Testis (tissue), 3 donors: Measurements from ENCODE around the gene KLHL28. TPM values are rescaled to one million over a fixed set of nuclear protein-coding genes. Genes with fewer than 3 reads are reported as not detected.

Source experiments
- DNase-seq: peaks from one replicate; pipeline ENCODE4 v3.0.0-alpha.2; 2019
- H3K27ac ChIP-seq, 2 donors: fragments of 200-600 bp; sonication (generic); one replicate each; pipeline ENCODE4 v1.5.1; 2019
- H3K27me3 ChIP-seq: fragments of 200-600 bp; sonication (generic); one replicate; pipeline ENCODE4 v1.5.1; 2019
- H3K36me3 ChIP-seq: fragments of 200-600 bp; sonication (generic); one replicate; pipeline ENCODE4 v1.5.1; 2017; ENCODE audit warnings: low read depth; ENCODE audit errors: missing control alignments
- H3K4me1 ChIP-seq: fragments of 200-600 bp; sonication (generic); one replicate; pipeline ENCODE4 v1.5.1; 2019
- H3K4me3 ChIP-seq, 2 donors: fragments of 200-600 bp; sonication (generic); one replicate each; pipeline ENCODE4 v1.5.1; 2017 to 2019
- H3K9me3 ChIP-seq: fragments of 200-600 bp; sonication (generic); one replicate; pipeline ENCODE4 v1.5.1; 2017
- CTCF ChIP-seq, 3 experiments: fragments of 450-650 bp in 2 of 3; fragments of 200-600 bp in 1 of 3; sonication (generic) in 1 of 3; IDR thresholded peaks; one replicate each; pipeline ENCODE4 v1.5.1; 2016 to 2019; ENCODE audit warnings: antibody characterized with exemption in 3 of 3, mild to moderate bottlenecking in 2 of 3, moderate library complexity in 1 of 3
- POLR2A ChIP-seq: fragments of 450-650 bp; IDR thresholded peaks from one replicate; pipeline ENCODE4 v1.6.1; 2017; ENCODE audit warnings: antibody characterized with exemption, mild to moderate bottlenecking, moderate library complexity
- WGBS, 2 donors: methylation state at CpG; one replicate each; pipeline ENCODE4 v1.1.5; 2018; 5-methylcytosine and 5-hydroxymethylcytosine counted together
- intact Hi-C: fragments of 100-400 bp; cut with DNase I; formaldehyde crosslinking; loops from one replicate; pipeline ENCODE4 v1.15.1; 2023; ENCODE audit warnings: low total_unique reads
- polyA plus RNA-seq: library from polyadenylated mRNA; stranded (reverse); fragments of 350-450 nt; fragmentation: Illumina TruSeq; extraction: RNeasy Lipid Tissue Mini Kit (QIAGEN cat#74804); gene quantifications from one replicate; pipeline ENCODE4 v1.2.3, GENCODE V29; 2014; ENCODE audit warnings: low read depth, low replicate concordance; ENCODE audit not compliant: insufficient read depth
- total RNA-seq, 2 donors: library from RNA; depleted of rRNA; stranded (reverse); fragments of >200 nt; gene quantifications; one replicate each; pipeline ENCODE4 v1.2.3, GENCODE V29; 2016

Gene KLHL28
- total and polyA plus RNA-seq, 3 donors from 2014 or later: 9.7 to 15.4 (median 11.4) TPM

- Histone ChIP-seq H3K4me3 (peak overlapping the region; percentile 87), H3K36me3 (no peaks in the 10 kb centered on the region), H3K9me3 (no peaks in the 10 kb centered on the region), H3K27me3 (no peaks in the 10 kb centered on the region), H3K4me1 (peaks cover 13% of the 10 kb centered on the region), H3K27ac (peak overlapping the region; percentile 81 to 90)
- intact Hi-C loops: loop anchor here (10.0 kb wide), 1 partner anchor 174 kb away; the partner anchor contains the start of genes FANCM and FKBP3
- DNase-seq: peak; percentile 73
- 0% methylated on average over 14 of the region's 14 CpGs for WGBS, 2 donors
- TF ChIP-seq CTCF (IDR thresholded peaks at IDR 0.05) (no peak), POLR2A (no peak)
Observed at GRCh38 chr14:44961151-44961553, 595 bp downstream of the KLHL28 start.

GRCh38 chr14:44960646-44961045 is 1.1 kb downstream of the KLHL28 start:
- Histone ChIP-seq H3K36me3 (no peaks in the 10 kb centered on the region), H3K4me3 (peak overlapping the region; percentile 87), H3K9me3 (no peaks in the 10 kb centered on the region), H3K27ac (peak overlapping the region; percentile 81 to 90), H3K4me1 (peaks cover 11% of the 10 kb centered on the region), H3K27me3 (no peaks in the 10 kb centered on the region)
- no peak for DNase-seq
- WGBS, 2 donors: 1 to 2% methylated on average over 3 of the region's 3 CpGs
- intact Hi-C loops: loop anchor here (10.0 kb wide), 1 partner anchor 174 kb away; the partner anchor contains the start of genes FANCM and FKBP3
- no peak for TF ChIP-seq POLR2A
- TF ChIP-seq CTCF (IDR thresholded peaks at IDR 0.05): no peak

- H3K4me3 ChIP-seq: no peak overlapping the region
- H3K4me1 ChIP-seq: peaks cover 11% of the 10 kb centered on the region
- no peak for DNase-seq
- 16 to 19% methylated on average over 2 of the region's 2 CpGs for WGBS, 2 donors
- no peak for TF ChIP-seq CTCF (IDR thresholded peaks at IDR 0.05)
- no peak for TF ChIP-seq POLR2A
- intact Hi-C loops: loop anchor here (10.0 kb wide), 1 partner anchor 175 kb away; the partner anchor contains the start of genes FANCM and FKBP3
- no peaks in the 10 kb centered on the region for H3K36me3 ChIP-seq
- H3K27ac ChIP-seq: no peak overlapping the region
- no peaks in the 10 kb centered on the region for H3K27me3 ChIP-seq
- H3K9me3 ChIP-seq: no peaks in the 10 kb centered on the region
Observed at GRCh38 chr14:44960146-44960545, 1.6 kb downstream of the KLHL28 start.

GRCh38 chr14:44959538-44959937 is 2.2 kb downstream of the KLHL28 start:
- no peak overlapping the region for H3K27ac ChIP-seq
- H3K4me1 ChIP-seq: peaks cover 11% of the 10 kb centered on the region
- H3K4me3 ChIP-seq: no peak overlapping the region
- H3K9me3 ChIP-seq: no peaks in the 10 kb centered on the region
- H3K27me3 ChIP-seq: no peaks in the 10 kb centered on the region
- no peaks in the 10 kb centered on the region for H3K36me3 ChIP-seq
- DNase-seq: no peak
- 57 to 61% methylated on average over 3 of the region's 3 CpGs for WGBS, 2 donors
- intact Hi-C loops: no loop called here
- TF ChIP-seq POLR2A: no peak
- TF ChIP-seq CTCF (IDR thresholded peaks at IDR 0.05): no peak

GRCh38 chr14:44956866-44957265 is 4.9 kb downstream of the KLHL28 start:
- intact Hi-C loops: no loop called here
- Histone ChIP-seq H3K9me3 (no peaks in the 10 kb centered on the region), H3K27me3 (no peaks in the 10 kb centered on the region), H3K4me3 (no peak overlapping the region), H3K36me3 (no peaks in the 10 kb centered on the region), H3K27ac (no peak overlapping the region), H3K4me1 (peaks cover 11% of the 10 kb centered on the region)
- TF ChIP-seq CTCF (IDR thresholded peaks at IDR 0.05) (no peak), POLR2A (no peak)
- 95 to 97% methylated on average over 3 of the region's 3 CpGs for WGBS, 2 donors
- DNase-seq: no peak
